ENCODE results near the gene ARMC5.

GRCh38 chr16:31460582-31461002 is 1.3 kb downstream of the ARMC5 start:
- TF ChIP-seq CTCF (IDR thresholded peaks at IDR 0.05), result peak; percentile 39 to 59 (median 48)
- TF ChIP-seq POLR2A (IDR thresholded peaks at IDR 0.05), result no peak

Data from adrenal gland (tissue), 5 donors.